Psoas muscle (tissue), 8 donors: Measurements from ENCODE around the gene FADS2. TPM values are rescaled to one million over a fixed set of nuclear protein-coding genes. Genes with fewer than 3 reads are reported as not detected.

ENCODE experiments used
- ATAC-seq, 4 donors: fragments of 200-7000 bp; cut with Tn5 transposase; one replicate each; pipeline ENCODE4 v1.9.1; 2020; ENCODE audit warnings: moderate library complexity in 3 of 4, mild to moderate bottlenecking in 2 of 4
- DNase-seq, 2 donors: peaks; one replicate each; pipeline ENCODE4 v3.0.0-alpha.2; 2020
- H3K27ac ChIP-seq: fragments of 200-600 bp; one replicate; pipeline ENCODE4 v1.8.0; 2022
- H3K27me3 ChIP-seq, 3 donors: fragments of 200-600 bp in 1 of 3; one replicate each; pipeline versions ENCODE4 v1.6.1 to v1.8.0; 2013 to 2022; ENCODE audit warnings: low read length in 2 of 3, mild to moderate bottlenecking in 2 of 3, moderate library complexity in 1 of 3; ENCODE audit not compliant: insufficient read depth in 3 of 3
- H3K36me3 ChIP-seq, 2 donors: fragments of 200-600 bp in 1 of 2; one replicate each; pipeline versions ENCODE4 v1.6.1 to v1.8.0; 2013 to 2022; ENCODE audit warnings: low read depth in 1 of 2, mild to moderate bottlenecking in 1 of 2, moderate library complexity in 1 of 2; ENCODE audit not compliant: insufficient read depth in 1 of 2
- H3K4me1 ChIP-seq: fragments of 200-600 bp; one replicate; pipeline ENCODE4 v1.8.0; 2022
- H3K4me3 ChIP-seq: fragments of 200-600 bp; one replicate; pipeline ENCODE4 v1.8.0; 2022; ENCODE audit warnings: mild to moderate bottlenecking
- H3K9me3 ChIP-seq: fragments of 200-600 bp; one replicate; pipeline ENCODE4 v1.8.0; 2022
- WGBS, 3 donors: extraction: QIAGEN DNeasy Blood & Tissue Kit; methylation state at CpG; one replicate each; pipeline versions ENCODE4 v1.1.6 to v1.1.7; 2013; 5-methylcytosine and 5-hydroxymethylcytosine counted together
- intact Hi-C, 2 donors: fragments of 100-400 bp; cut with DNase I; formaldehyde crosslinking; loops; one replicate each; pipeline versions ENCODE4 v1.11.0 to v1.14.2; 2022
- polyA plus RNA-seq, 3 donors: library from polyadenylated mRNA; stranded (reverse); fragments of 200-250 nt; gene quantifications; one replicate each; pipeline ENCODE4 v1.2.3, GENCODE V29; 2013
- total RNA-seq, 4 donors: library from RNA; stranded (reverse); fragmentation: NEBNext Ultra II Directional in 2 of 4; extraction: Animal tissue kit (Norgen Biotek cat#: 25700) in 2 of 4; gene quantifications; one replicate each; pipeline versions ENCODE4 v1.2.1 to v1.2.4, GENCODE V29; 2021 to 2023
- TF ChIP-seq, protein P1 (sequence below): fragments of 200-600 bp; IDR thresholded peaks from one replicate; pipeline ENCODE4 v1.8.0; 2022; ENCODE audit warnings: antibody characterized with exemption
- donor health status: healthy with polysubstance abuse.
- donor health status: DM: no; HTN: no; CAD: no; lungs with moderate emphysema.
- donor health status: Bipolar disorder and iron deficiency.
- donor health status: healthy.
- donor health status: DM: yes; HTN: yes; CAD: no.
- donor health status: DM: no; HTN: no; CAD: no.
- donor health status: DM: no; HTN: no; CAD: no.
- donor health status: DM: yes; HTN: yes; CAD: no.

FADS2 gene
- total and polyA plus RNA-seq, 7 donors: 2.2 to 8.4 (median 5.5) TPM

DNA sequence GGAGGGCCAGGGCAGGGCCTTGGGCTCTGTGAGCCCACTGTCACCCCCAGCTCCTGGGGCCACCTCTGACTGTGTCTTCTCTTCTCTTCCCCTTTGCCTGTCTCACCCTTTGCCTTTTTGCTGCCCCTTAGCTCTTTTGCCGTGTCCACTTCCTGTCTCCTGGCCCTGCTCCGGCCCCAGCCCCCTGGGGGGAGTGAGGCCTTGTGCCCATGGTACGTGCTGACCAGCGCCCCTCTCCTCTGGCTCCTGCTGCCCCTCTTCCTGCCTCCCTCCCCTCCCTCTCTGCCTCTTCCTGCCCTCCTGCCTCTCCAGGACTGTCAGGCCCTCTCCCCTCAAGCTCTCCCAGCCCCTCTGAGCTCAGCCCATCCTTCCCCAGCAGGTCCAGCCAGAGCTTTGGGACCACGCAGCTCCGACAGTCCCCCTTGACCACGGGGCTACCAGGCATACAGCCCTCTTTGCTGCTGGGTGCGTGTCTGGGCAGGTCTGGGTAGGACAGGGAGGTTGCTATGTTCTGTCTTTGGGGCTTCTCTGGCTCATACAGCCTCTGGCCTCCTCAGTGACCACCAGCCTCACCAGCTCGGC is 47.4 kb upstream of the FADS2 start:
- TF ChIP-seq, protein P1, sequence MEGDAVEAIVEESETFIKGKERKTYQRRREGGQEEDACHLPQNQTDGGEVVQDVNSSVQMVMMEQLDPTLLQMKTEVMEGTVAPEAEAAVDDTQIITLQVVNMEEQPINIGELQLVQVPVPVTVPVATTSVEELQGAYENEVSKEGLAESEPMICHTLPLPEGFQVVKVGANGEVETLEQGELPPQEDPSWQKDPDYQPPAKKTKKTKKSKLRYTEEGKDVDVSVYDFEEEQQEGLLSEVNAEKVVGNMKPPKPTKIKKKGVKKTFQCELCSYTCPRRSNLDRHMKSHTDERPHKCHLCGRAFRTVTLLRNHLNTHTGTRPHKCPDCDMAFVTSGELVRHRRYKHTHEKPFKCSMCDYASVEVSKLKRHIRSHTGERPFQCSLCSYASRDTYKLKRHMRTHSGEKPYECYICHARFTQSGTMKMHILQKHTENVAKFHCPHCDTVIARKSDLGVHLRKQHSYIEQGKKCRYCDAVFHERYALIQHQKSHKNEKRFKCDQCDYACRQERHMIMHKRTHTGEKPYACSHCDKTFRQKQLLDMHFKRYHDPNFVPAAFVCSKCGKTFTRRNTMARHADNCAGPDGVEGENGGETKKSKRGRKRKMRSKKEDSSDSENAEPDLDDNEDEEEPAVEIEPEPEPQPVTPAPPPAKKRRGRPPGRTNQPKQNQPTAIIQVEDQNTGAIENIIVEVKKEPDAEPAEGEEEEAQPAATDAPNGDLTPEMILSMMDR: no peak
- Histone ChIP-seq H3K36me3 (peaks cover 0 to 13% of the 10 kb centered on the region in 2 donors), H3K27ac (no peak overlapping the region), H3K9me3 (no peaks in the 10 kb centered on the region), H3K27me3 (no peaks in the 10 kb centered on the region), H3K4me1 (peaks cover 3% of the 10 kb centered on the region), H3K4me3 (no peak overlapping the region)
- DNase-seq (peak in 1 of 2 donors; percentile 34), ATAC-seq (no peak)
- WGBS, 3 donors: 81 to 84% (median 82%) methylated on average over 9 of the region's 9 CpGs
- intact Hi-C loops: no loop called here

DNA sequence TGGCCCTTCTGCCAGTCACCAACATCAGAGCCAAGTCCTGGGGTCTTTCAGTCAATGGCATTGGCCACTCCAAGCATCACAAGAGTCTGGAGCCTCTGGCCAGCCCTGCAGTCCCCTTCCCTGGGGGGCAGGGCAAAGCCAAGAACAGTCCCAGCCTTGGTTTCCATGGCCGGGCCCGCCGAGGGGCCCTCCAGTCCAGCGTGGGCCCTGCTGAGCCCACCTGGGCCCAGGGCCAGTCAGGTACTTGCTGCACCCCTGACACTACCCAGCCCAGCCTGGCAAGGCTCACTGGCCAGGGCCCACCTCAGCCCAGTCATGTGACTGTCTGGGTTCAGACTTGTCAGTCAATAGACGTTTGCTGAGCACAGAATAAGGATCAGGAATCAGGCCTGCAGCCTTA is 46.5 kb upstream of the FADS2 start:
- TF ChIP-seq, protein P1: no peak
- DNase-seq: peak in 1 of 2 donors; percentile 41
- intact Hi-C loops: no loop called here
- peaks cover 0 to 22% of the 10 kb centered on the region in 2 donors for H3K36me3 ChIP-seq
- 66 to 88% (median 71%) methylated on average over 5 of the region's 5 CpGs for WGBS, 3 donors
- H3K9me3 ChIP-seq: no peaks in the 10 kb centered on the region
- no peak overlapping the region for H3K4me3 ChIP-seq
- no peak overlapping the region for H3K27ac ChIP-seq
- ATAC-seq: no peak
- peaks cover 3% of the 10 kb centered on the region for H3K4me1 ChIP-seq
- no peaks in the 10 kb centered on the region for H3K27me3 ChIP-seq

DNA sequence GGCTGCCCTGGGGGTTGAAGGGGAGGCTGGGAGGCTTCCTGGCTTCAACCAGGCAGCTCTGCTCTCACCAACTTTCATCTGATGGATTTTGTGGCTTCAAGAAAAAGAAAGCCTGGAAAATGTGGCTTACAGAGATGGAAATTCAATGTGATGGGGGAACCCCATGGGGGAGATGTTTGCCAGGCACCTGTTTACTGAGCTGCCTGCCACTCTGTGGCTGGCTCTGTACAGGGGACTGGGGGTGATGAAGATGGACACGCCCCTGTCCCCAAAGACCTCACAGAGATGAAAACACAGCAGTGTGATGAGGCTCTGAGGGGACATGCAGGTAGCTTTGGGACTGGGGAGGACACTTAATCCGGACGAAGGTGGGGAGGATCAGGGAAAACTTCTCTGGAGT is 45.8 kb upstream of the FADS2 start:
- ATAC-seq (no peak), DNase-seq (no peak)
- H3K4me1 ChIP-seq: peaks cover 3% of the 10 kb centered on the region
- H3K27ac ChIP-seq: no peak overlapping the region
- no peak overlapping the region for H3K4me3 ChIP-seq
- 50 to 75% (median 54%) methylated on average over 3 of the region's 3 CpGs for WGBS, 3 donors
- H3K27me3 ChIP-seq: no peaks in the 10 kb centered on the region
- H3K9me3 ChIP-seq: no peaks in the 10 kb centered on the region
- TF ChIP-seq, protein P1: no peak
- peaks cover 0 to 29% of the 10 kb centered on the region in 2 donors for H3K36me3 ChIP-seq
- intact Hi-C loops: no loop called here

DNA sequence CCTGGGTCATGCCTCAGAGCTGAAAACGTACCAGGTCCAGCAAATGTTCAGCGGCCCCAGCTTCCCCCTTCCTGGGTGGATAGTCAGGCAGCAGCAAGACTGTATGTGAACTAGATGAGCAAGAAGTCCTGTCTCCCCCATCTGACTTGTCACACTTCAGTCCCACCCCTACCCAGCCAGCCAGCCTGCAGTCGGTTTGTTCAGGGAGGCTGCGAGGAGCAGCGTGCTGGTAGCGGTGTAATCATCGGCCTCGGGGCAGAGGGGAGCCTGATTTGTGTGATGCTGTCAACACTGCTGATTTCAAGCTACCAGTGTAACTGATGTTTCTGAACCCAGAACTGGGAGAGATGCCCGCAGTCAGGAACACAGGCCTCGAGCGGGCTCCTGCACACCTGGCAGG is 45.3 kb upstream of the FADS2 start:
- DNase-seq (peak in 1 of 2 donors; percentile 41), ATAC-seq (no peak)
- Histone ChIP-seq H3K27me3 (no peaks in the 10 kb centered on the region), H3K36me3 (peaks cover 0 to 34% of the 10 kb centered on the region in 2 donors), H3K27ac (no peak overlapping the region), H3K4me1 (no peaks in the 10 kb centered on the region), H3K9me3 (no peaks in the 10 kb centered on the region), H3K4me3 (no peak overlapping the region)
- 65 to 79% (median 67%) methylated on average over 11 of the region's 11 CpGs for WGBS, 3 donors
- intact Hi-C loops: no loop called here
- TF ChIP-seq, protein P1: no peak
